GM11168 (cell line): ENCODE data around the gene MT1G.
"Not testable (repeated sequence)": the region's sequence is repeated elsewhere in the genome, so short reads cannot be mapped to it uniquely, and the experiment has no call there.

Experiments
- in situ Hi-C: fragments of 300-500 bp; cut with MboI; formaldehyde crosslinking; loops from one replicate; pipeline ENCODE4 v1.12.0; 2022; ENCODE audit warnings: low sequenced_read_pairs; ENCODE audit not compliant: unreplicated experiment

MT1G gene

GRCh38 chr16:56669005-56669839, 1.4 kb upstream of the MT1G start, which contains the start of gene MT1H:
MT1H (plus strand) TSS chr16:56669814; CDS start chr16:56669885, 71 bp downstream.
- in situ Hi-C loops = no loop called here

GRCh38 chr16:56665286-56666261, 2.3 kb downstream of the MT1G start:
- in situ Hi-C loops = not testable (repeated sequence)

- in situ Hi-C loops = no loop called here
These were observed 3.4 kb downstream of the MT1G start for GRCh38 chr16:56664506-56664905.

GRCh38 chr16:56662357-56663354, 5.2 kb downstream of the MT1G start:
- in situ Hi-C loops = no loop called here

- in situ Hi-C loops = no loop called here
These were observed 9.5 kb downstream of the MT1G start for GRCh38 chr16:56658327-56658875.

GRCh38 chr16:56657555-56658326, 10.1 kb downstream of the MT1G start, which contains the start of gene MT1F:
MT1F (plus strand) TSS chr16:56657959; CDS start chr16:56658059, 100 bp downstream.
- in situ Hi-C loops = no loop called here

GRCh38 chr16:56653218-56653617, 14.6 kb downstream of the MT1G start:
- in situ Hi-C loops = no loop called here

GRCh38 chr16:56652600-56652999, 15.3 kb downstream of the MT1G start:
- in situ Hi-C loops = no loop called here

GRCh38 chr16:56651586-56651985, 16.3 kb downstream of the MT1G start, which contains the start of gene MT1B:
MT1B (plus strand) TSS chr16:56651886; CDS start chr16:56651954, 68 bp downstream.
- in situ Hi-C loops = no loop called here

GRCh38 chr16:56649820-56650219, 18.0 kb downstream of the MT1G start:
- in situ Hi-C loops = no loop called here

GRCh38 chr16:56649271-56649670, 18.6 kb downstream of the MT1G start:
- in situ Hi-C loops = no loop called here

- in situ Hi-C loops = no loop called here
These were observed 20.0 kb downstream of the MT1G start for GRCh38 chr16:56647641-56648431.

GRCh38 chr16:56645838-56646237, 22.0 kb downstream of the MT1G start:
- in situ Hi-C loops = no loop called here

- in situ Hi-C loops = no loop called here
These were observed 22.6 kb downstream of the MT1G start for GRCh38 chr16:56645311-56645710.

GRCh38 chr16:56643833-56644232, 24.0 kb downstream of the MT1G start:
- in situ Hi-C loops = no loop called here

GRCh38 chr16:56643080-56643778, 24.6 kb downstream of the MT1G start:
- in situ Hi-C loops = no loop called here

GRCh38 chr16:56641166-56641565, 26.7 kb downstream of the MT1G start:
- in situ Hi-C loops = no loop called here
